NCI-H748 treated with DMSO at 0.1 percent for 48 hours (cell line): ENCODE results near the gene RBM44.
"Not testable (repeated sequence)": the region's sequence is repeated elsewhere in the genome, so short reads cannot be mapped to it uniquely, and the experiment has no call there.

Experiments used
- DNase-seq: peaks from one replicate; lab custom pipeline; 2025; lab: John Stamatoyannopoulos, UW

RBM44 gene, protein sequence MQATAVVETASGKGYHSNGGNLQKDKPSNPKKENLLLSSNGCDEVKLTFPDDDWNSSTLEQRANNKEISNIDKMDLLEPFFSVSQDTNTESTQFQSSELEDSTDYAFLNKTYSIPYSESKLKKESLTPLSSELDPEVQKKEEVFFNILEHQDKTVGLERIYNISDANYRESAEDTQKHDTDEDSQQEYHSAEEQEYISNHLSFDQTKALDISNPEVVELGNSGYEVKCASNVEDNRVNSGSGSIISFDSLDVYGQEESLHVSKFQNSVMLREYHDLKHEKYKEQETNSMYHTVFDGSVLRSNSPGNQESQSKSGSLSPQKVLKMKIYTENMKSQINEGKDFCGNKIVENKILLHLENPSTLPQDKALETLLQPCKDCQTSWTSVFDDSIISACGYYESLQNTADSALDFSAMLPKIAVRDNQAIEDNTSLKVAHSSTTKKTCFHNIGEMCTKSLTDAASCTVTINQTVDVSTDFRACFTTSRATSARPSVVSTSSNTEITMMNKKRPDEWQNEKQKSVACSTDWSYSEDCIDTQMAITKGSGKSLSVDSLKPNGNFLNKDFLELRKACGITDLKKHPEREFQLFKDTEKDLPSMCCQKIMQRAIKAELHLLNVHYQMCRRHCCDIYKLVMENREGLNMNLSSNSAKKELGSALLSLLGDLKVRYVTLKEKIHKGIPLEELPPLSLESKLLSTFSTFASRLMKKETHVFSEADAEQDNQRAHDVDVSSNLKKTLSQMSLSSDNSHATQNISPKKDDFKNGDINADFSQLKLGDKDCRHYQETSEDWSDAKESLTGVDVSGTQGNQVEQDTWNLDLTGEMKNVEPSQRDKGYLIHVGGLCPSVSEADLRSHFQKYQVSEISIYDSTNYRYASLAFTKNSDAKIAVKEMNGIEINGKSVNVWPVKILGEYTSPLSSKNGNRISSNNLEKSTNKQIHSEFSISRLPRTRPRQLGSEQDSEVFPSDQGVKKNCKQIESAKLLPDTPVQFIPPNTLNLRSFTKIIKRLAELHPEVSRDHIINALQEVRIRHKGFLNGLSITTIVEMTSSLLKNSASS

DNA sequence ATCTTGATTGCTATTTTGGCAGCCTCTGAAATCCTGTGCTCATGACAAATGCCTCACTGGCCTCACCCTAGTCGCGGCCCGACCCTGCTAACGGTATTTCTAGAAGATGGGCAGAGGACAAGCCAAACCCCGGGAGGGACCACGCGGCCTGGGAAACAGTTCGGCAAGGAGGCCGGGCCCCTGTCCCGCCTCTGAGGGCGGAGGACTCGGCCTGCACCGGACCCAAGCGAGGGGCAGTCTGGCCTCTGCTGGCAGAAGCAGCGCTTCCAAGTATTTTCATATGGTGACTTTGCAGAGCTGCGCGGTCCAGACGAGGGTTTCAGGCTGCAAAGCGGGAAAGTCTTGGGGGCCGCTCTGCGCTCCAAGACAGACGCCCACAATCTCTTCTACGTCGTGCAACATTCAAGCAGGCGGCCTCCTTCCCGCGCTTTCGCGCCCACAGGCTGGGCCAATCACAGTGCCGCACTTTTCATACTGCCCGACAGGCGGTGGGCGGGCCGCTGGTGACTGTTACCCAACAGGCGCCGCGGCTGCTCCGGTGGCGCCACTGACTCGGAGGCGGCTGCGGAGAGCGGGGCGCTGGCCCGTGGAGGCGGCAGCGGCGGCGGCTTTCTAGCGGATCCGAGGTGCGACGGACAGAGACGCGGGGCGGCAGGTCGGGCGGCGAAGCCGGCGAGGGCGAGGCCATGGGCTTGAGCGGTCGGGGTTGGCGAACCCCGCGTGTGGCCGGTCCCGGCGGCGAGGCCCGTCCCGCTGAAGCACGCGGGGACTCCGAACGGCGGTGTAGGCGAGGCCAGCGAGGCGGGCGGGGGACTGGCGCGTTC lies at the start of gene RBM44:
RBM44 (plus strand) TSS at position 544 of the 824 bp plus-strand sequence. CDS start 14,831 bp downstream, outside the sequence.
- no peak for DNase-seq

DNA sequence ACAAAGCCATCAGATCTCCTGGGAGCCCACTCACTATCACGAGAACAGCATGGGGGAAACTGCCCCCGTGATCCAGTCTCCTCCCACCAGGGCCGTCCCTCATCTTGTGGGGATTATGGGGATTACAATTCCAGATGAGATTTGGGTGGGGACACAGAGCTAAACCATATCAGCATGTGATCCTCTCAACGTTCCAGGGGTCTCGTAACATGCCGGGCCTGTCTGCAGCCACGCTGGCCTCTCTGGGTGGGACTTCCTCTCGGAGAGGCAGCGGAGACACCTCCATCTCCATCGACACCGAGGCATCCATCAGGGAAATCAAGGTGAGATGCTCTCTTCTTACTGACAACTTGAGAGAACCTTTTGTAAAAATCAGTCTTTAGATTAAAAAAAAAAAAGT lies 49.6 kb upstream of the RBM44 start:
- DNase-seq: no peak

DNA sequence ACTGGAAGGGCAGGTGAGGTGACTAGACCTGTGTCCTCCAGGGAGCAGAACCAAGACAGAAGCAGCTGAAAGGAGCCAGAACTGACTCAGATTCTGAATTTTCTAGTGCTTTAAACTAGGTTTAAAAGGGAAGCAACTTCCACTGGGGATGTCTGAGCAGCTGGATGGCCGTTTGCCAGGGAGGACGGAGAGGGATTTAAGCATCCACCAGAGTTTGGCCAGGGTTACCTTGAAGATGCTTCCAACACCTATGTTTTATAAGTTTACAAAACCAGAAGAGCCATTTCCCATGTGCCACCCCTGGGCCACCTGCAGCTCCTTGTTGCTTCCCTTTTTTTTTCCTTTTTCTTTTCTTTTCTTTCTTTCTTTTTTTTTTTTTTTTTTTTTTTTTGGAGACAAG lies 48.6 kb upstream of the RBM44 start:
- no peak for DNase-seq

DNA sequence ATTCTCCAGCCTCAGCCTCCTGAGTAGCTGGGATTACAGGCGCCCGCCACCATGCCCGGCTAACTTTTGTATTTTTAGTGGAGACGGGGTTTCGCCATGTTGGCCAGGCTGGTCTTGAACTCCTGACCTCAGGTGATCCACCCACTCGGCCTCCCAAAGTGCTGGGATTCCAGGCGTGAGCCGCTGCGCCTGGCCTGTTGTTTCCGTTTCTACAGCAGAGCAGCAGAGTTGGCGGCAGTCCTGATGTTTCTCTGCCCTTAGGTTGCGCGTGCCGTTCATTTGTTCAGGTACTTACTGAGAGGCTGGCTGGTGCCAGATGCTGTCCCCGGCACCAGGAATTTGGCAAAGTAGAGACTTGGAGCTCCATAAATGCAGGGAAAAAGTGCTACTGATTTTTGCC lies 48.1 kb upstream of the RBM44 start:
- not testable (repeated sequence) for DNase-seq

DNA sequence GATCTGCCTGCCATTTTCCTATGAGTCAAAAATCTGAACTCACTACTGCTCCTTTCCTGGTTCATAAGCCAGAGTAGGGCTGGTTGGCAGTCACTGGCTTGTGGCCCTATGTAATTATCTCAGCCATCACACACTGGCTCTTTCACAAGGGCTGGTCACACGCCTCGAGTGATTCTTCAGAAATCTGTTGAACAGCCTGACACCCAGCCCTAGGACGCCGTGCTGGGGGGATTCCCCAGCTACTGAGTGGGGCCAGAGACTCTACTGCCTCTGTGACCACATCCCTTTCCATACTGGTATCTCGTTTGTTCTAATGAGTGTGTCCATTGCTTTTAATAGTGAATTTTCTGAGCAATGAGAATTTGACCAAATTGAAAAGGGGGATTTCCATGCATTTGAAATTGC lies 45.8 kb upstream of the RBM44 start:
- no peak for DNase-seq

DNA sequence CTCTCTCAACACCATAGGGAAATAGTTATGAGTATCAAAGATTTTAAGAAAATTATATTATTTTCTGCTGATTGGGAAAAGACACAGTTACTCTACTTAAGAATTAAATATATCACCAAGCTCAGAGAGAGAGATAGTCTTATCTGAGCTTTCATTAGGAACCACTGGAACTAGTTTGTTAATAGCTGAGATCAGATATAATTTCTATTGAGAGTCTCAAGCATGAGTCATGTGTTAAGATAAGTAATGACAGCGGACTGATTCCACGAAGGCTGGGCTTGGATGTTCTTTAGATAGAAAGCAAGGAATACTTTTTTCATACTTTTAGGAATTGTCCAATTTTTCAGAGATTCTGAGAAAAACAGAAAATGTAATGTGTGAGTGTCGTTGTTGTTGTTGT lies 44.4 kb upstream of the RBM44 start:
- DNase-seq: no peak

DNA sequence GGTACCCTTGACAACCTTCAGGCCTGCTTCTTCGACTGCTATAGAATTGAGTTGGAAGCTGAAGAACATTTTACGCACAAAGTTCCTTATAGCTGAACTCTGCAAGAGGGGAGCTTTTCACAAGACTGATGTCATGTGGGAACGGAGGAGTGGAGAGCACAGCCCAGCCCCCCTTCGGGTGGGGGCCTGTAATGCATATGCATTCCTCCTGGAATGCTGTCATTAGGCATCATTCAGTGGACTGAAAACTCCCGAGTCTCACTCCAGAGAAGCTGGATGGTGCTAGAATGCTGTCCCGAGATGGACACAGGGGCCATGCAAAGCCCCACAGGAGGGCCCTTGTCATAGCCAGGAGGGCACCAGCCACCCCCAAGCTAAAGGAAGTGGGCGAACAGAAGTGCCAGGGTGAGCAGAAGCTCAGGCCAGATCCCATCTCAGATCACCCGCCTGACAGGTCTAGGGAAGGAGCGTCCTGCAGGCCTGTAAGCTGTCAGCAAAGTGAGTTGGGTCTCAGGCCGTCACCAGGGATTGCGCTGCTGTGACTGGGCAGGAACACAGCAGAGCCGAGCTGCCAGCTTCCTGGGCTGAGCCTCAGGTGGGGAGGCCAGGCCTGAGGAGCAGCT lies 43.8 kb upstream of the RBM44 start:
- no peak for DNase-seq

DNA sequence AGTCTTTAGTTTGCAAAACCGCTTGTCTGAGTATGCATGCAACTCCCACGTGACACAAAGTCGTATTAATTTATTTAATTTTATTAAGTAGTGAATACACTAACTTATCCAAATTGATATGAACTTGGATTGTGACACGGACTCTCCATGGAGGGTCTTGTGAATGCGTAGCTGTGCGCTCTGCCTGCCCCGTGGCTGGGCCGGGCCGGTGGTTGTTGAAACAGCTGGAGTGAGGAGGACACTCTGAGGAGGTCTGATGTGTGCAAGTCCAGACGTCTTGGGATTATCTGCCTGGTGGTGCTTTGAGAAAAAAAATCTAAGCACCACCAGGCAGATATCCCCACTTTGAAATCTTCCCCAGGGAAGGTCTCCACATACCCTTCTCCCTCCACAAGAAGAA lies 41.0 kb upstream of the RBM44 start:
- no peak for DNase-seq

DNA sequence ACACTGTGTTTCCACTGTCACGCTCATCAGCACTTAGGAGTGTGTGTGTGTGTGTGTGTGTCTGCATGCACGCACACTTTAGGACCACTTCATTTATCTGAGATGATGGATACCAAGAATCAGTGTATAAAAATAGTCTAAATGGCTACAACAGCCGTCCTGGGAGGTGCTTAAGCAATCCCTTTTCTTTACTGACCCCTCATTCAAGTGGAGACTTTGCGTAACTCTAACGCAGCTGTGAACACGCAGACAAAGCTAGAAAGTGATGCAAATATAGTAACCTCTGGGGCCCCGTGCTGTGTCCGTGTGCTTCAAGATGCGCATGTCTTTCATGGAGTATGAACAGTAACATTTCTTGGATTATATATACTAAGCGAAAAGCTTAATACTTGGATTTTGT lies 40.4 kb upstream of the RBM44 start:
- no peak for DNase-seq

DNA sequence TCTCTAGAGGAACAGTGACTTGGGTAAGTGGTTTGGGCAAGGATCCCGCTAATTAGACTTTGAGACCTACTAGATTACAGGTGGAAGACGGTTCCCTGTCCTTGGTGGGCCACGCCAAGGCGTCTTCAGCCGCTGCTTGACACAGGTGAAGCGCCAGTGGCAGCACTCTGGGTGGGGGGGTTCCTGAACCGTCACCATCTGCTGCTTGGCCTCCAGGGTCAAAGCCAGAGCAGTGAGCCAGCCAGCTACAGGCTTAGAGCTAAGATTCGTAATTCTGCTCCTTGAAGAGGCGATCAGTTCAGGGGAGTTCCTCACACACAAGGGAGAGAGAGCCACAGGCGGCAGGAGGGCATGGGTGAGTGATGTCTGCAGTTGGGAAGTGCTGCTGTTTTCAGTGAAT lies 39.4 kb upstream of the RBM44 start:
- DNase-seq: no peak

DNA sequence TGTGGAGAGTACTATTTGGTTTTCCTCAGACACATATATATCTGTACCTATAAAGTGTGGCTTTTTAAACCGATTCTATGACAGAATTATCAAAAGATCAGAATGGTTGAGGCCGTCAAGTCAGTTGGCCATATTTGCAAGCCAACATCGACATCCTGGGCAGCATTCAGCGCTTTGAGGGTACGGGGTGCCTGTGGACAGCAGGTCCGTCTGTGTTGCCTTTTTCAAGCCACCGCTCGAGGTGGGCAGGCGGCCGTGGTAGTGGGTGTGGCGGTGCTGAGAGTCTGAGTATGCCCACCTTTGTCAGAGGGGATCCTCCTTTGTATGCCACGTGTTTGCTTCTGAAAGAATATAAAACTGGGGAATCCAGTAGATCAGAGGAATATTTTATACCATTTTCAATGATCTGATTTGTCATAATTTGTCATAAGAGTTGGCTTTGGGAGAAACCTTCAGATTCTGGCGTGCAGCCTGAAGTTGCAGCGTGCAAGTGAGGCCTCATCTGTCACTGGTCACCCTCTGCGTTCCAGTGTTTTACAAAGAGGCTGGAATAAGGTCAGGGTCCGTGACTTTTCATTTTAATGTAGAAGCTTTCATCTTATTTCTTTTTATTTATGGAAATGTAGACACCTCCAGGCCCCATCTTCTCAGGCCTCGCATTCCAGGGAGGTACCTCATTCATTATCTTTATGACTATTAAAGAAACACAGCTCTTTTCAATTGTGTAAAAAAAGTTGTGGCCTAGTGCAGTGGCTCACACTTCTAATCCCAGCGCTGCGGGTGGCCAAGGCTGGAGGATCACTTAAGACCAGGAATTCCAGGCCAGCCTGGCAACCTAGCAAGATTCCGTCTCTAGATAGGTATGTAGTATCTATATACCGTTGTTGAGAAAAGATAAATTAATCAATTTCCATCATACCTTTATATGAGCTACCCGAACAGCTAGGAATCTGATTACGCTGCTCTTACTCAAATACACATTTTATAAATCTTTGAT lies 37.8 kb upstream of the RBM44 start:
- DNase-seq: no peak

DNA sequence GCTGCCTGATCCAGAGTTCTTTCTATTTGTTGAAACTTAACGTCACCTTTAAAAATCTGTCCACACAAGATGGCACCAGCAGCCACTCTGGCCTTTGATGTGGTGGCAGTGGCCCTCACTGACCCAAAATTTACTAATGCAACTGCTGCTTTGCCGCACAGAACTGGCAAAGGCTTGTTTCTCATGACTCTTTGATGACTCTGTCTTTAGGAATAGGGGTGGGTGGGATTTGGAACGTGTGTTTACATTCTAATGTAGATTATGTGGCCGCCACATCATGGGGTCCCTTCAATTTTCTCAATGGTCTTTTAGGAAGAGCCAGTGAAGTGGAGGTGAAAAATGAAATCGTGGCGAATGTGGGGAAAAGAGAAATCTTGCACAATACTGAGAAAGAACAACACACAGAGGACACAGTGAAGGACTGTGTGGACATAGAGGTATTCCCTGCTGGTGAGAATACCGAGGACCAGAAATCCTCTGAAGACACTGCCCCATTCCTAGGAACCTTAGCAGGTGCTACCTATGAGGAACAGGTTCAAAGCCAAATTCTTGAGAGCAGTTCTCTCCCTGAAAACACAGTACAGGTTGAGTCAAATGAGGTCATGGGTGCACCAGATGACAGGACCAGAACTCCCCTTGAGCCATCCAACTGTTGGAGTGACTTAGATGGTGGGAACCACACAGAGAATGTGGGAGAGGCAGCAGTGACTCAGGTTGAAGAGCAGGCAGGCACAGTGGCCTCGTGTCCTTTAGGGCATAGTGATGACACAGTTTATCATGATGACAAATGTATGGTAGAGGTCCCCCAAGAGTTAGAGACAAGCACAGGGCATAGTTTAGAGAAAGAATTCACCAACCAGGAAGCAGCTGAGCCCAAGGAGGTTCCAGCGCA lies 36.0 kb upstream of the RBM44 start:
- not testable (repeated sequence) for DNase-seq

DNA sequence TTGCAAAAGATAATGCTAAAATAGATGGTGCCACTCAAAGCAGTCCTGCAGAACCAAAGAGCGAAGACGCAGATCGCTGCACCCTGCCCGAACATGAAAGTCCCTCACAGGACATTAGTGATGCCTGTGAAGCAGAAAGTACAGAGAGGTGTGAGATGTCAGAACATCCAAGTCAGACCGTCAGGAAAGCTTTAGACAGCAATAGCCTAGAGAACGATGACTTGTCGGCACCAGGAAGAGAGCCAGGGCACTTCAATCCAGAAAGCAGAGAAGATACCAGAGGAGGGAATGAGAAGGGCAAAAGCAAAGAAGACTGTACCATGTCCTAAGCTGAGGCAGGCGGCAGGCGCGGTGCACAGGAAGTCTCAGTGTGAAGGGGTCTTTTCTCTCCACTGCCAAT lies 34.8 kb upstream of the RBM44 start:
- DNase-seq: no peak

DNA sequence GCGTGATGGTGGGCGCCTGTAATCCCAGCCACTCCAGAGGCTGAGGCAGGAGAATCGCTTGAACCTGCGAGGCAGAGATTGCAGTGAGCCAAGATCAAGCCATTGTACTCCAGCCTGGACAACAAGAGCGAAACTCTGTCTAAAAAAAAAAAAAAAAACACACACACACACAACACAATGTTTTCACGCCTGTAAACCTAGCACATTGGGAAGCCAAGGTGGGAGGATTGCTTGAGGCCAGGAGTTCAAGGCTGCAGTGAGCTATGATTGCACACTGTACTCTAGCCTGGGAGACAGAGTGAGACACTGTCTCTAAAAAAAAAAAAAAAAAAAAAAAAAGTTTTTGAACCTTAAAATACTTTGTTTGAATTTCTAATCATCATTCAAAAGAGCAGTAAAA lies 33.5 kb upstream of the RBM44 start:
- DNase-seq: not testable (repeated sequence)

DNA sequence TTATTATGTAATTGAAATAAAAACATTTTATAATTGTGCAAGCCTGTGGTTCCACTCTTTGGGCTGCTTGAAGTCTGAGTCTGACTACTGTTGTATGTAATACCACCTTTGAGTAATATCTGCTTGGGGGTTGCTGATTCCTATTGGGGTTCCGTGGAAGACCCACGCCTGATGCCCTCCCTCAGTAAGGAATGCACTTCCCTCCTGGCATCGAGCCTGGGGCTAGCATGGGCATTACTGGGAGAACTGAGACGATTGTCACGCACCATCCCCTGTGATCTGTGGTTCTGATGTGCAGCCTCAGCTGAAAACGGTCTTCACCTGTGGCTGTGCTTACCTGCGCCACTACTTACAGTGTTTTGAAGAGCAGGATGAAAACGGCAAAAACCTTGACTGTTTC lies 32.7 kb upstream of the RBM44 start:
- no peak for DNase-seq

DNA sequence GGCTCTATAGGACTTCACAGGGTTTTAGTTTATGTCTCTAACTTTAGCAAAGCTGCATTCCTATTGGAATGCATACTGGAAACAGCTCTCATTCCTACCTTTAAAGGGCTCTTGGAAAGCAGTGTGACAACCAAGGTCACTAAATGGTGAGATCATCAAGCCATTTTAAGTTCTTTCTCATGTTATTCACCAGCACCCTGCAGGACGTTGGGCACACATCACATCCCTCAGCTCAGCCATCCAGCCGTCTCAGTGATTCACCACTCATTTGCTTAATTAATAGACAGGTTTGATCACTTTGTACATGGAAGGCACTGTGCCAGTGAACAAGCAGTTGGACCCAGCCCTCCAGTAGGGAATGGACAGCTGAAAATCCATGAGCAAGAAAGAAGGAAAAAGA lies 32.2 kb upstream of the RBM44 start:
- DNase-seq: no peak

DNA sequence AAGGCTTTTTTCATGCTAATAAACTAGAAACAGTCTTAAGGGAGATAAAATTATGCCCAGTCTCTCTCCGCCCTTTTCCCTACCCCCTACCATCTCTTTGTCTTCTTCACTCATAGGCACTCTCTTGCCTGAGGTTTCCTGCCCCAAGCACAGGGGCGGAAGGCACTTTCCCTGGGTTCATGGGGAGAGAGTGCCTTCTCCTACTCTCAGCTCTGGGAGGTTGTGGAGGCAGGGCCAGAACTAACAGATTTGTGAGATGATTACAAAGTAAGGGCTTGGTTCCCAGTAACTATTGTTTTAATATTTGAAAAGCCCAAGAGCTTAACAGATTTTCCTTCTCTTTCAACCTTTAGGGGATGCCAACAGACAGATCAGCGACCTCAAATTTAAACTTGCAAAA lies 26.1 kb upstream of the RBM44 start:
- DNase-seq: no peak

DNA sequence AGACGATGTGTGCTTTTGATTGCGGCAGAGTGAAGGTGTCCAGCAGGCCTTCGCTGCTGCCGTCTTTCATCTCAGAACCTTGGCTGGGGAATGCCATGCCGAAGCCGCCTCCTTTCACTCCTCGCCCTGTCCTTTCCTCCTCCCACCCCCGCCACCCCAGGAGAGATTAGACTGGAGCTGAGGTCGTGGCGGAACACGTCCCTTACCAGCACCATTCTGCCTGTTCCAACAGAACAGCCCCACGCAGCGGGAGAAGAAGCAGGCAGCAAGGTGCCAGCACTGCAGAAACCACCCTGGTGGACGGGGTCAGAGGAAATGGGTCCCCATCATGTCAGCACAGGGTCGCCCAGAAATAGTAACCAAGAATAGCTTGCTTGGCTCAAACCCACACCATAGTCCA lies 24.8 kb upstream of the RBM44 start:
- no peak for DNase-seq
